BJ (cell line): ENCODE measurements around the gene NPSR1. TPM values are rescaled to one million over a fixed set of nuclear protein-coding genes. Genes with fewer than 3 reads are reported as not detected.

Experiments used
- CTCF ChIA-PET: fragments of 350-600 bp; formaldehyde crosslinking; extraction: SDS; loops from one replicate; lab custom pipeline; 2021; ENCODE audit warnings: antibody characterized with exemption, inconsistent platforms; lab: Yijun Ruan, JAX
- POLR2A ChIA-PET: fragments of 300-600 bp; sonication (Branson Sonifier 250); formaldehyde crosslinking; extraction: SDS; loops from one replicate; lab custom pipeline; 2021; ENCODE audit warnings: antibody characterized with exemption; lab: Charles Lee
- DNase-seq: peaks from one replicate; pipeline ENCODE4 v3.0.0-alpha.2; 2011; ENCODE audit warnings: low read depth
- H3K27me3 ChIP-seq: 2 replicates; pipeline ENCODE4 v1.6.0; 2011; ENCODE audit warnings: low read length; ENCODE audit not compliant: control insufficient read depth, insufficient read depth
- H3K36me3 ChIP-seq: 2 replicates; pipeline ENCODE4 v1.5.1; 2011; ENCODE audit warnings: low read length; ENCODE audit not compliant: control insufficient read depth, insufficient read depth
- H3K4me3 ChIP-seq: 2 replicates; pipeline ENCODE4 v1.5.1; 2011; ENCODE audit warnings: low read depth, mild to moderate bottlenecking, control low read depth, low read length
- CTCF ChIP-seq: IDR thresholded peaks from 2 replicates; pipeline ENCODE4 v1.5.1; 2011; ENCODE audit warnings: low read depth, mild to moderate bottlenecking, control low read depth, inconsistent platforms, low read length, moderate library complexity; ENCODE audit not compliant: insufficient read depth
- polyA plus RNA-seq: library from polyadenylated mRNA; depleted of rRNA; stranded (reverse); fragments of >200 nt; gene quantifications from 2 replicates; pipeline ENCODE4 v1.2.3, GENCODE V29; 2011

Gene NPSR1
- polyA plus RNA-seq, 1 experiment = not detected

- DNase-seq = no peak
- POLR2A ChIA-PET = no interaction called here
- H3K27me3 ChIP-seq = no peaks in the 10 kb centered on the region; the same call in 1 of the 2 replicates
- H3K4me3 ChIP-seq = no peak overlapping the region
- CTCF ChIA-PET = no interaction called here
- no peaks in the 10 kb centered on the region for H3K36me3 ChIP-seq
- no peak for TF ChIP-seq CTCF
Measured at GRCh38 chr7:34832020-34832419, 174.0 kb downstream of the NPSR1 start.

- CTCF ChIA-PET = interaction anchor here (1.1 to 1.9 kb wide), 2 partner anchors 12 to 92 kb away, joined by 3 to 6 read pairs; no protein-coding TSS in a partner anchor
- H3K4me3 ChIP-seq = no peak overlapping the region
- H3K27me3 ChIP-seq = no peaks in the 10 kb centered on the region
- no peak for TF ChIP-seq CTCF
- no peak for DNase-seq
- POLR2A ChIA-PET = no interaction called here
- H3K36me3 ChIP-seq = no peaks in the 10 kb centered on the region
Measured at GRCh38 chr7:34835901-34836600, 178.0 kb downstream of the NPSR1 start.

DNA sequence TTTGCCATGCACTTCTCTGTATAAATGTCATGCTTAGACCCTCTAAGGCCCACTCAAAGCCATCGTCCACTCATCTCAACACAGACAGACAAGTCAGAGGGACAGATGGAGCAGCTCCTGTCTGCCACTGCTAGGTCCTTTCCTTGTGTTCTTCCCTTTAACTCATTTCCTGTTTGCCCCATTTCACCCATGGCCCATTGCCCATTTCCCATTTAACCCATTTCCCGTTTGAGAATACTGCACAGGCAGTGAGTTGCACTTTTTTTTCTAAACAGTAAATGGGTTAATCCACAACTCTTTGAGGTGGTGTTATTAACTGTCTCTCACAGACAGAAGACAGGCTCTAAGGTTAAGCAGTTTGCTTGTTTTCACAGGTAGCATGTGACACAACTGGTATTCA is 179.3 kb downstream of the NPSR1 start:
- TF ChIP-seq CTCF = no peak
- POLR2A ChIA-PET = no interaction called here
- no peaks in the 10 kb centered on the region for H3K27me3 ChIP-seq
- no peaks in the 10 kb centered on the region for H3K36me3 ChIP-seq
- CTCF ChIA-PET = interaction anchor here (0.5 to 1.9 kb wide), 4 partner anchors 9 to 1651 kb away, joined by 3 to 6 read pairs (median 3); no protein-coding TSS in a partner anchor
- DNase-seq = no peak
- no peak overlapping the region for H3K4me3 ChIP-seq

- no peaks in the 10 kb centered on the region for H3K27me3 ChIP-seq
- no peaks in the 10 kb centered on the region for H3K36me3 ChIP-seq
- no peak for TF ChIP-seq CTCF
- POLR2A ChIA-PET = no interaction called here
- H3K4me3 ChIP-seq = no peak overlapping the region
- CTCF ChIA-PET = interaction anchor here (0.5 to 3.1 kb wide), 5 partner anchors 9 to 1652 kb away, joined by 3 to 15 read pairs (median 3); no protein-coding TSS in a partner anchor
- no peak for DNase-seq
Measured at GRCh38 chr7:34837801-34838201, 179.8 kb downstream of the NPSR1 start.

GRCh38 chr7:34838329-34838728 is 180.3 kb downstream of the NPSR1 start:
- DNase-seq = no peak
- no peak for TF ChIP-seq CTCF
- no peak overlapping the region for H3K4me3 ChIP-seq
- H3K27me3 ChIP-seq = no peaks in the 10 kb centered on the region
- POLR2A ChIA-PET = no interaction called here
- H3K36me3 ChIP-seq = no peaks in the 10 kb centered on the region
- CTCF ChIA-PET = interaction anchor here (1.5 to 3.1 kb wide), 2 partner anchors 10 to 14 kb away, joined by 3 to 15 read pairs; no protein-coding TSS in a partner anchor
